Stimulated activated CD4-positive, alpha-beta T cell treated with anti-CD3 and anti-CD28 coated beads, Interleukin-4, amount 100 ng/mL, for 24 hours (primary cell): ENCODE measurements around the gene LBX1.

ENCODE experiments used
- DNase-seq: peaks from one replicate; pipeline ENCODE4 v3.0.0-alpha.2; 2020

LBX1 gene, protein sequence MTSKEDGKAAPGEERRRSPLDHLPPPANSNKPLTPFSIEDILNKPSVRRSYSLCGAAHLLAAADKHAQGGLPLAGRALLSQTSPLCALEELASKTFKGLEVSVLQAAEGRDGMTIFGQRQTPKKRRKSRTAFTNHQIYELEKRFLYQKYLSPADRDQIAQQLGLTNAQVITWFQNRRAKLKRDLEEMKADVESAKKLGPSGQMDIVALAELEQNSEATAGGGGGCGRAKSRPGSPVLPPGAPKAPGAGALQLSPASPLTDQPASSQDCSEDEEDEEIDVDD

DNA sequence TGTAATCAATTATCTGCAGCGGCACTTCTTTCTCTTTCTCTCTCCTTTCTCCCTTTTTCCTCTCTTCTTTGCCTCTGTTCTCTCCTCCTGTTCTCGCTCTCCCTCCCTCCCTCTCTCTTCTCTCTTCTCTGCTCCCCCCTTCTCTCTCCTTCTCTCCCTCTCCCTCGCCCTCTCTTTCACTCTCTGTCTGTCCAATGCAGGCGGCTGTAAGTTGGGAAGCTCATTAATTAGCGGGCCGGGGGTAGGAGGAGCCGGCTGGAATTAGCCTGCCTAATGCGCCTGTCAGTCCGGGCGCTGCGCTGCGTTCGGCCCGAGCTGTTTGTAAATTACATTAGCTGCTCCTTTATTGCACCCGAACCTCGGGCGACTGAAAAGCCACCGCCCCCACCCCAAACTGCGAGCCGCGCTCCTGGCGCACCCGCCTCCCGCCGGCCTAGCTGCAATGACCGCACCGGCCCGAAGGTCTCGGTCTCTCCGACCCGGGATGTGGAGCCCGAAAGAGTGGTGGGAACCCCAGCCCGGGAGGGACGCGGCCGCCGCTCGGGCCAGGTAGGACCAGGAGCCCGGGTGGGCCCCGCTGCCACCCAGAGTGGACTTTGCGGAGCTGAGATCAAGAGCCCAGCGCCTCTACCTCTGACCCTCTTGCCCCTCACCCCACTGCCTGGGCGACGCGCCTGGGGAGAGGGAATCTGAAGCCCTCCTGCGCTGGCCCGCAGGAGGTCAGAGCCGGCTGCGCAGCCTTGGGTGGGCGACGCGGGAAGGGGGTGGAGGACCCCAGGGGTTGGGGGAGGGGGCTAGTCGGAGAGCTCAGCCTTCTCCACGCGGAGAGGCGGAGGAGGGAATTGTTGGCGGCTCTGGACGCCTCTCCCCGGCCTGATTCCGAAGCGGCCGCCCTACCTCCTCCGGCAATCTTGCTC is at the start of gene LBX1:
LBX1 (minus strand) TSS at position 198 of the 917 bp plus-strand sequence. CDS start 648 bp downstream, outside the sequence.
- no peak for DNase-seq

DNA sequence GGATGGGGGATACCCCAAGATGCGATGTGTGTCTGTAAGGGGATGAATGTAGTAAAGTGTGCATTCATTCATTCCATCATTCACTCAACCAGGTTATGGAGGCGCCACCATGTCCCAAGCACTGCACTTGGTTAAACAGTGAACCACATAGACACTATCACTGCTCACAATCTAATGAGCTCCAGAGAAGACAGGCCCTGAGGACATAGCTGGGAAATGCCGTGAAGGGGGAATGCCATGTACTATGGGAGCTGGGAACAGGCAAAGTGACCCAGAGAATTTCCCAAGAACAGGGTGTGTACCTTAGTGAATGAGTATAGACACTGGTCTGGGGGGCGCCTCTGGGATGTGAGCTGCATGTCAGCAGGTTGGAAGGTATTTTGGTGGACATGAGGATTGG is 44.5 kb upstream of the LBX1 start:
- no peak for DNase-seq

DNA sequence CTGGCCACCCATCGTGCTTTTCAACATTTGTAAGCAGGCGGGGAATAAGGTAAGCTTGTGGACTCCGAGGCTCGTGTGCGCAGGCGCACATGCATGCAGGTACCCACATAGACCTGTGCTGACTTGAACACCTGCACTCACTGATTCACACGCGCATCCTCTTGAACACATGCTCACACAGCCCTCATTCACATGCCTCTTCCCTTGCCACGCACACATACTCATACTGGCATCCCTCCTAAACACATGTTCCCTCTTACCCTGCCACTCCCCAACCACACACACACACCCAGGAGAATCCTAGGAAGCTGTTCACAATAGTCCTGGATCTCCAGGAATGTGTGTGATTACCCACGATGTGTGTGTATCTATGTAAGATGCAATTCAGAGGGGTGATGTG is 44.1 kb upstream of the LBX1 start:
- DNase-seq = no peak

DNA sequence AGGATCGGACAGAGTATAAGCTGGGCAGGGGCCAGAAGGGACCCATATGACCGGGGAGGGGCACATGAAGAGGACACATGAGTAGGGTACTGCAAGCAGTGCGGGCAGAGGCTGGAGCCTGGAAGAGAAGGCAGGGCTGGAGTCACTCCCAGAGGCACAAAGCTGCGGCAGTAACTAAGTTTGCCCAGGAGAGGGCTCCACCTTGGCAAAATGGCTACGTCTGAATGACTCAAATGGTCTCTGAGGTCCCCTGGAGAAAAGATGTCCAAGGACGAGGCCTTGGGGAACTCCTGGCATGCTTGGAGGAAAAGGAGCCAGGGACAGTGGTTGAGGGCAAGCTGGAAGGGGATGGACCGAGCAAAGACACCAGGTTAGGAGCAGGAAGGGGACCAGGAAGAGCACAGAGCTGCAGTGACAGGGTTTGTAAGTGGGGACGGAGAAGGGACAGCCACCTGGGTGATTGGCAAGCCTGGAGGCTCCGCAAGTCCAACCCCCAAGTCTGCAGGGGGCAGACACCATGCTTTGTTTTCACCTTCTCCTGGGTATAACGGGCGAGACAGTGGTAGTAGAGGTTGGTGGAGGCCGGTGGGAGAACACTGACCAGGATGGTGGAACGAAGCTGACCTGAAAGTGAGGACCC is 43.1 kb upstream of the LBX1 start:
- peak; percentile 70 for DNase-seq

DNA sequence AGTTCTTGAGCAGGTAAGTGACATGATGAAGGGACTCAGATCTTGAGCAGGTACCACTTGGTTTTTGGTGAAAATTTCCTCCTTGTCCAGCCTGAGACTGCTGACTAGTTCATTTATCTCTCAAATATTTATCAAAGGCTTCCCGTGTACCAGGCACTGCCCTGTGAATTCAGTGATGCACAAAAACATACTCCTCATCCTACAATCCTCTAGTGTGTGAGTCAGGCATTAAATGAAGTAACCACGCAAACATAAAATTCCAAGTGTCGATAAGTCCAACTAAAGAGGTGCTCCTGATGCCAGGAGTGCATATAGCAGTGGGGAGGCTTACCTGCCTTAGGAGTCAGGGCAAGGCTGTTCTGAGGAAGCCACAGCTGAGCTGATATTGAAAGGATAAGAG is 41.5 kb upstream of the LBX1 start:
- no peak for DNase-seq

DNA sequence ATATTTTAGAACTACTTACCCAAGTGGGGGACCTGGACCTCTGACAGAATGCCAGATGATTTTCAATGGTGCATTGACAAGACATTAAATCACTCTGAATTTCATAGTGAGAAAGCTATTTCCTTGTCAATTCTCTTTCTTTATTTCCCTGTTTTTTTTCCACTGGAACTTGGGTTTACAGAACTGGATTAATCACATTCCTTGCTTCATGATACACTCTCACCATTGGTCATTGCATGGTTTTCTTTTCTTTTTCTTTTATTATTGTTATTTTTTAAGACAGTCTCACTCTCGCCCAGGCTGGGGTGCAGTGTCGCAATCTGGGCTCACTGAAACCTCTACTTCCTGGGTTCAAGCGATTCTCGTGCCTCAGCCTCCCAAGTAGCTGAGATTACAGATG is 38.5 kb upstream of the LBX1 start:
- DNase-seq = no peak

DNA sequence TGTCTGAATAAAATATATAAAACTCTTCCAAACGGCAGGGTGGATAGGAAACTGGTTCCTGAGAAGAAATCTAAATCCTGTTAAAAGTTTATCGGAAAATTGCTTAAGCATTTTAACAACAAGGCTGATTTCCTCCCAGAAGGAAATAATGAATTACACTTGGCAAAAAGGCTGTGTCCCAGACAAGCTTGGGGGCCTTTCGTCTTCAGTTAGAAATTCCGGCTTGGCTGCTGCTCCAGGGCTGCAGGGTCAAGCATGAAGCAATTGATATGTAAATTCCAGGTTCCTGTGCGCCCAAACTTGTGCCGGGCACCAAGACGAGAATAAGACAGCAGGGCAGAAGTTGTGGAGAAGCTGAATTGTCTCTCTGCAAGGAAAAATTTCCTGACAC is 38.0 kb upstream of the LBX1 start:
- DNase-seq = no peak

DNA sequence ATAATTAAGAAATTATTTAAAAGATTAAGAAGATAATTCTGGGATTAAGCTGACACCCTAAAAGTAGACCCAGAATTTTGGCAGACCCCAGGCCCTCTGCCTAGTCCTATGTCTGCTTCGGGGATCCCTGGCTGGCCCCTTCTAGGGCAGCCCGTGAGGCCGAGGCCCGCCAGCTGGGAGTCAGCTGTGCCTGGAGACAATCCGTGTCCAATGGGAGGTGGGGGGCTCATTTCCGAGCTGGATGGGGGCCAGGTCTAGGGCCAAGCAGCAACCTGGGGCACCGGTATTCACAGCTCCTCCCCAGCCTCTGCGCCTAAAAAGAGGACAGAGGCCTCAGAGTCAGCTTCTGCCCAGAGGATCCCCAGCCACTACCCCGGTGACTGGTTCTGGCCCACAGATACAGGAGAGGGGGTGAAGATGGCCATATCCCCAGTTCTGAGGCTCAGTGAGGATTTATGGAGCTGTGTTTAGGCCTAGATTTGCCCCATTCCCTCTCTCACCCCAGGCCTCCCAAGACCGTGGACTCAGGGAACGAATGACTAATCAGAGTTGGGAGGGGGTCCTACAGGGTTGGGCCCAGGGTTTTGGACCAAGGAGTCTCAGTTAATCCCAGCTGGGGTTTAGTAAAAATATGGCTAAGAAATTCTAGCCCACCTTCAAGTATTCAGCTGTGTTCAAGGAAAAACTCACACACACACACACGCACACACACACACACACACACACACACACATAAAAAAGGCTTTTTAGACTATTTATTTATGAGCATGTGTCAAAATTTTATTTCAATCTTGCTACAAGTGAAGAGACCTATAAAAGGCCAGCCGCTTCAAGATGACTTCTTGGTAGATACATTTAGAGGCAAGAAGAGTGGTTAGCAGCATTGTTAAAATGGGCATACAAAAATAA is 37.4 kb upstream of the LBX1 start:
- no peak for DNase-seq

DNA sequence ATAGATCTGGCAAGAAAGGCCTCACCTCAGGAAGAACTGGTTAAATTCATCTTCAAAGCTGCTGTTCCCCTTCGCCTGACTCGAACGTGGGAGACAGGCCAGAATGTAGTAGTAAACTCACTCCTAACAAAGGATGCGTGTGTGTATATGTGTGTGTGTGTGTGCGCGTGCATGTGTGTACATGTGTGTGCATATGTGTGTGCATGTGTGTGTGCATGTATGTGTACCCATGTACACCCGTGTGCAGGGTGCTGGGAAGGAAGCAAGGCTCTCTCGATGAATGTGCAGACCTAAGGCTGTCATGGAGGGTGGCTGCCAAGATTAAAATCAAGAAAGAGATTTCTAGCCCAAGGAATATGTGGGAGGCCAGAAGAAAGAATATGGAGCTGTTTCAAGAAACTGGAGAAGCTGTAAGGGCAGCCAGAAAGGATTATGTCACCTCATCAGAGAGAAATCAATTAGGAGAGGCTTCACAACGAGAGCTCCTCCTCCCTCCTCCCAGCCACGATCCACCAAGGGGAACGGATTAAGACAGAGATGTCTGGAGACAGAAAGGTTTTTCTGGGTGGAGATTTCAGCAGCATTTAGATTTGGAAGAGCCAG is 34.0 kb upstream of the LBX1 start:
- no peak for DNase-seq

DNA sequence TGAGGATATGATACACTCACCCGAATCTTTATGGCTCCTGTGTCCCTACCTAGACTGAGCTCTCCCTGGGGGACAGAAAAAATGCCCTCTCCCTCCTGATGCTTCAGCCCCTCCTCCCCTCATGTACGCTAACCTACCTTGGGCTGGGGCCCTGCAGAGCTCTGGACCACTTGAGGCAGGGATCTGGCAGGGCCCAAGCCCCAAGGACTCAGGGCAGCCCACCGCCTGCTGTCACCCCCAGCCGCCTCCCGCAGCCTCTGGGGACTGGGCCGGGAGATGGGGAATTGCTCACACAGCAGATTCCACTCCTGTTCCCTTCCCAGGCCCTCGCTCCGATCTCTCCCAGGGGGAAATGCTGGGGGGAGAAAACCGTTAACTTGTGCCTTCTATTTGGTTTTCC is 32.9 kb upstream of the LBX1 start:
- DNase-seq = no peak

DNA sequence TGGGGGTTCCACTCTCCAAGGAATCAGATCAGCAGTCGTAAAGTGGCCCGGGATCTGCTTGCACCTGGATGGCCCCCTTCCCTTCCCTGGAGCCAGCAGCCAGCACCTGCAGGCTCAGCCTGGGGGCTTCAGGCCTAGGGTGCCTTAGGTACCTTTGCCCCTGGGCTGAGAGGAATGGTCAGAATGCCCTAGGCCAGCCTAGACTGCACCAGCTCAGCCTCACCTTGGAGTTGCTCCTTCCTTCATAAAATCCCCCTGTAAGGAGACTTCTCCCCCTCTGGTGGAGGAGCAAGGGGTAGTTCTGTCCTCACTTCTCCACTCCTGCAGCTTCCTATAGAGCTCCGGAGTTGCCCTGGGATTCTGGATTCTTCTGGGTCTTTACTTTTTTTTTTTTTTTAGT is 32.4 kb upstream of the LBX1 start:
- no peak for DNase-seq

DNA sequence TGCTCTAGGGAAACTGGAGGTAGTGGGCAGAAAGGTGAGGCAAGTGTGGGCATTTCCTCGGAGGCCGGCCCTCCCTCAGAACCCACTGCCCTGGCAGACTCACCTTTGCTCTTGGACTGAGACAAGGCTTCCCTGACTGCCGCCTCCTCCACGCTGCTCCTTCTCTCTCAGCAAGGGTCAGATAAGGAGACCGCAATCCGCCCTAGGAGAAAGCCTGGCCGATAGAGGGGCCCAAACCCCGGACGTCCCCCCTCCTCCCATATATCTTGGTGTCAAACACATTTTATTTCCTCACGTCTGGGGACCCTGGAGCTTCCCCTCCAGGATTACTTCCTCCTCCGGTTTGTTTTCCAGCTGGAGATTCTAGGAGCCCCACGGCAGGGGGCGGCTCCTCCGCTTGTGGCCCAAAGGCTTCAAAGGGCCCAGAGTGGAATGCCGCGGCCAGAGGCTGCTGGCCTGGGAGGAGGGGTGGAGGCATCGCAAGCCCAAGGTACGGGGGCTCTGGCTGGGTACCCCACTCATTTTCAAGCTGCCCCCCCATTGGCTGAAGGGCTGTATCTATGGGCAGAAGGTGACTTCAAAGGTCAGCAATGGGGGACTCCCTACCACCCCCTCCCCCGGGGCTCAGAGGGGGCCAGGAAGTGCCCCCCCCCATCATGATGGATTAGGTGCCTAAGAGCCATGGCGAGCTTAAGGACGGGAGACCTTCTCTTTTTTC is 31.7 kb upstream of the LBX1 start:
- DNase-seq = no peak

DNA sequence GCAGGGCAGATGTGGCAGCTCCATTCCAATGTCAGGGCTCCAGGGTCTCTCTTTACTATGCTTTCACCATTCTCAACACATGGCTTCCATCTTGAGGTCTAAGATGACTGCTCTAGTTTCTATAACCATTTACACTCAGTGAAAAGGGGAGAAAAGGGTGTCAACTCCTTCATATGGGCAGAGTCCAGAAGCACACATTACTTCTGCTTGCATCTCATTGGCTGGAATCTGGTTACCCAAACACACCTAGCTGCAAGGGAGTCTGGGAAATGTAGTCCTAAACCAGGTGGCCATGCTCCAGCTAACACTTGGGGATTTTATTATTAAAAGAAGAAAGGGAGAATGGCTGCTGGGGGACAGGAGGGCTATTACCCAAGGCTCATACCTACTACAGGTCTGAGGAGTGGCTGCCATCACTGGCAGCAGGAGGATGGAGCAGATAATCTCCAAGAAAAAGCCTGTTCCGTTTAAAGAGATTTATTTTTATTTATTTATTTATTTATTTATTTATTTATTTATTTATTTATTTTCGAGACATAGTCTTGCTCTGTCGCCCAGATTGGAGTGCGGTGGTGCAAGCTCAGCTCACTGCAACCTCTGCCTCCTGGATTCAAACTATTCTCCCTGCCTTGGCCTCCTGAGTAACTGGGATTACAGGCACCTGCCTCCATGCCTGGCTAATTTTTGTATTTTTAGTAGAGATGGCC is 29.1 kb upstream of the LBX1 start:
- no peak for DNase-seq

DNA sequence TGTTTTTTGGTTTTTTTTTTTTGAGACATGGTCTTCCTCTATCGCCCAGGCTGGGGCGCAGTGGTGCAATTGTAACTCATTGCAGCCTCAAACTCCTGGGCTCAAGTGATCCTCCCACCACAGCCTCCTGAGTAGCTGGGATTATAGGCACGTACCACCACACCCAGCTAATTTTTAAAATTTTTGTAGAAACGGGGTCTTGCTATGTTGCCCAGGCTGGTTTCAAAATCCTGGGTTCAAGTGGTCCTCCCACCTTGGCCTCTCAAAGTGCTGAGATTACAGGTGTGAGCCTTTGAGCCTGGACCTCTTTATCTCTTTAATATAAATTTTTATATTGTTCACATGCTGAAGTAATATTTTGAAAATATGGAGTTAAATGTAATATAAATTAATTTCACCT is 28.2 kb upstream of the LBX1 start:
- no peak for DNase-seq

DNA sequence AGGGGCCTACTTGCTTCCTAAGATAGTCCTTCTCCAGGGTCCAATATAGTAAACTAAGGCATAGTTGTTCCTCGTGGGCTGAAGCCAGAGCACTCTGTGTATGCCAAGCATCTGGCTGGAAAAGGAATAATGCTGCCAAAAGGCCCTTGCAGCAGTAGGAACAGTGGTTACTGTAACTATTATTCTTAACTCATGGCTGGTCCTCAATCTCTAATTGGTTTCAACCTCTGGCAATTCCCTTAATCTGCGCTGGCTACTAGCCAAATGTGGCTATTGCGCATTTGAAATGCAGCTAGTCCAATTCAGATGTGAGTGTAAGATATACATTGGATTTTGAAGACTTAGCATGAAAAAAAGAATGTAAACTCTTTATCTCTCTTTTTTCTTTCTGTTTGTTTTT is 27.8 kb upstream of the LBX1 start:
- DNase-seq = no peak

DNA sequence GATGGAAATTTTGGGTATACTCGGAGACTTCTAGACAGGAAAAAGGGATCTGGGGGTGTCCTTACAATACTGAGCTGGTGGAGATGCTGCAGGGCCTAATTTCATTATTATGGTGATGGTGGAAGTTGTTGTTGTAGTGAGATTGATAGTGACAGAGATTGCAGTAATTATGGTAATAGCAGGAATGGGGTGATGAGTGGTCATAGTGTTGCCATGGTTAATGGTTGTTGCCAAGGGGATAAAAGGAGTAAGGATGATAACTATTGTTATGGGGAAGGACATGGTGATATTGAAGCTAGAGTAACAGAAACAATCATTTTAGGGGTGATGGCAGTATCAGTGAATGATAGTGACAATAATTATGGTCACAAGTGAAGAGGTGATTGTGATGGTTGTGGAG is 27.1 kb upstream of the LBX1 start:
- no peak for DNase-seq

DNA sequence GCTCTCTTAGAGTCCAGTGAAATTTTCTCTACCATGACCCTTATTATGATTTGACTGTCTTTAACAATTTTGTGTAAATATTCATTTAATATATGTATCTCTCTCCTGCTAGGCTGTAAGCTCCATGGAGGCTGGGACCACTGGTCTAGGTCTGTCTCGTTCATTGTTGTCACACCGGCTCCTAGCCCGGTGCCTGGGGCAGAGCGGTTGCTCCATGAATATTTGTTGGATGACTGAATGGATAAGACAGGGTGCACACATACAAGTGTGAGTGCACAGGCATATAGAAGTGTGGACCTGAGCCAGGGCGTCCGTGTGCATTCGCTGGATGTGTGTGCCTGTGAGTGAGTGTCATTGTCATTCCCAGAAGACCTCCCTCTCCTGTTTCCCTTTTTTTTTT is 20.9 kb upstream of the LBX1 start:
- DNase-seq = no peak

DNA sequence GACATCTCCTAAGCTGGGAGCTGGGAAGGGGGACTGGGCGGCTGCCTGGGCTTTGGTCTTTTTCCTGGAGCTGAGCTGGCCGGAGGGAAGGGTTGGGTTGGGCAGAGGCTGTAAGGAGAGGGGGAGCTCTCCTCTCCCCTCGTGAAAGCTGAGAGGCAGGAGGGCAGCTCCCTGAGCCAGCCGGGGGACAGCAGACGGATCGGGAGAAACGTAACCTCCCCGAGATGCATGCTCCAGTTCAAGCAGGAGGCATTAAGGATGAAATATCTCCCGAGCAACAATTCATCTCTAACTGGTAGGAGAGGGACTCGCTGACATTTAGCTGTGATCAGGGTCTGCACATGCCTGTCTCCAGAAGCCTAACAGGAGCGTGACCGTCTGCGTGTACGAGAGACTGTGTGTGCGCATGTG is 19.9 kb upstream of the LBX1 start:
- DNase-seq = no peak

DNA sequence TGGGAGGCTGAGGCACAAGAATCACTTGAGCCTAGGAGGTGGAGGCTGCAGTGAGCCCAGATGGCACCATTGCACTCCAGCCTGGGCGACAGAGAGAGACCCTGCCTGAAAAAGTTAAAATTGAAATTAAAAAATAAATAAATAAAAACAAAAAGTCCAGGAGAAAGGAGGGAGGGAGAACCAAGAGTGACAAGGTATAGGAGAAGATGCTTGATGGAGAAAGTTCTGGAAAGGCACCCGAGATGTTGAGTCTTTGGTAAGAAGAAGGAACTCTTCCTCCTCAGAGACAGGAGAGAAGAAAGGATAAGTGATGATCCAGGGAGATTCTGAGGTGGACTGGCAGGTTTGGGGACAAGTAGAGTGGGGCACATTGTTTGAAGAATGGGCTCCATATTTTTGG is 17.4 kb upstream of the LBX1 start:
- no peak for DNase-seq

DNA sequence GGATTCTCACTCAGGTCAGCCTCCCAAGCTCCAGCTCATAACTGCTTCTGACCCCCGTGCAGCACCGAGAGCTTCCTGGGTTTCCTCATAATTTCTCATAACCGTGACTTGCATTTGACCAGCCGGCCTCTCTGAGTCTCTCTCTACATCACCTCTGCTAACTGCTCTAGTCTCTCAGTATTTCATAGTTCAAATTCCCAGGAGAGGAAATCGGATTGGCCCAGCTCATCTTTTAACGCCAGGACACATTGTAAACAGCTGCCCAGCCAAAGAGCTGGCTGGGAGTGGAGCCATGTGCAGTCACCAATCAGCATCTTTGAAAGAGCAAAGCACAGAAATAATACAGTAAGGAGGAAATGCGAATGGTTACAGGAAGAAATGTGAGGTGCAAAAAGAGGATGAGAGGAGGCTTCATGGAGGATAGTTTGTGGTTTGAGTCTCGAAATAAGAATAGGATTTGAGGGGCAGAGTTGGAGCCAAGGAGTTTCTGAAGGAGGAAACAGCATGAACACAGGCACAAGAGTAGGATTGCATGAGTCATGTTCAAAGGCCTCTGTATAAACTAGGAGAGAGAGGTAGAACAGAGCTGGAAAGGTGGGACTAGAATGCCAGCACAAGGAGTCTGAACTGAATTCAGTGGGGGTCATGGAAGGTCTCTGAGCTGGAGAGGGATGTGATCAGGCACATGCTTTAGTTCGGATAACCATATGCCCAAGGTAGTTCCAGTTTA is 15.2 kb upstream of the LBX1 start:
- no peak for DNase-seq
